ENCODE results near the gene ATP2B2.

DNA sequence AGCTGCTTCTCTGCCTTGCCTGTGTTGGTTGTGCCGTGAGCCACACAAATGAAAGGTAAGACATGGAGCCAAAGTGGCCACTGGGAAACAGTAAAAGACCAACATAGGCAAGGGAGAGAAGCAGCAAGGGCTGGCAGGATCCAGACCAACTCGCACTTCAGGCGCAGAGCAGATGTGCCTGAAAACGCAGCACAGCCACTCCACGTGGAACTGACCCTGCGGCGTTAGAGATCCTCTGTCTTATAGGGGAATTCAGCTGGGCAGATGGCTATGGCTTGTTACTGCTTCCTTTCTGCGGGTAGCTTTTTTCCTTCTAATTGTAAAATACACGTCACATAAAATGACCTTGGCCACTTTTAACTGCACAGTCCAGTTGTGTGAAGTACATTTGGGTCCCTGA is 202.3 kb downstream of the ATP2B2 start:
- TF ChIP-seq, protein P1, sequence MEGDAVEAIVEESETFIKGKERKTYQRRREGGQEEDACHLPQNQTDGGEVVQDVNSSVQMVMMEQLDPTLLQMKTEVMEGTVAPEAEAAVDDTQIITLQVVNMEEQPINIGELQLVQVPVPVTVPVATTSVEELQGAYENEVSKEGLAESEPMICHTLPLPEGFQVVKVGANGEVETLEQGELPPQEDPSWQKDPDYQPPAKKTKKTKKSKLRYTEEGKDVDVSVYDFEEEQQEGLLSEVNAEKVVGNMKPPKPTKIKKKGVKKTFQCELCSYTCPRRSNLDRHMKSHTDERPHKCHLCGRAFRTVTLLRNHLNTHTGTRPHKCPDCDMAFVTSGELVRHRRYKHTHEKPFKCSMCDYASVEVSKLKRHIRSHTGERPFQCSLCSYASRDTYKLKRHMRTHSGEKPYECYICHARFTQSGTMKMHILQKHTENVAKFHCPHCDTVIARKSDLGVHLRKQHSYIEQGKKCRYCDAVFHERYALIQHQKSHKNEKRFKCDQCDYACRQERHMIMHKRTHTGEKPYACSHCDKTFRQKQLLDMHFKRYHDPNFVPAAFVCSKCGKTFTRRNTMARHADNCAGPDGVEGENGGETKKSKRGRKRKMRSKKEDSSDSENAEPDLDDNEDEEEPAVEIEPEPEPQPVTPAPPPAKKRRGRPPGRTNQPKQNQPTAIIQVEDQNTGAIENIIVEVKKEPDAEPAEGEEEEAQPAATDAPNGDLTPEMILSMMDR (IDR thresholded peaks at IDR 0.05), result no peak
- TF ChIP-seq POLR2A (IDR thresholded peaks at IDR 0.05), result no peak

Data from uterus (tissue), 2 donors.